Measurements from ENCODE around the gene MEIOC.

Gene MEIOC

GRCh38 chr17:44708401-44709263 lies 52.4 kb downstream of the MEIOC start, which contains the start of gene DBF4B:
DBF4B (plus strand) TSS chr17:44708665; CDS start chr17:44708821, 156 bp downstream.
- DNase-seq (ENCODE audit: low spot score), result peak; percentile 81

DNA sequence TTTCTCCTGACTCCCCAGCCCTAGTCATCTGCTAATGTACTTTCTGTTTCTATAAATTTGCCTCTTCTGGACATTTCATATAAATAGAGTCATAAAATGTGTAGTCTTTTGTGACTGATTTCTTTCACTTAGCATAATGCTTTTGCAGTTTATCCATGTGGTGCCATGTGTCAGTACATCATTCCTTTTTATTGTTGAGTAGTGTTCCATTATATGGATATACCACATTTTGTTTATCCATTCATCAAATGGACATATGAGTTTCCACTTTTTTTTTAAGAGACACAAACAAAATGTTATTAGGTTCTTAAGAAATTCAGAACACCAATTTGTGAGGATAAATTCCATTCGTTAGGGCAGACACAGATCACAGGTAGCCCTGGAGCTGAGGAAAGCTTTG lies 63.2 kb downstream of the MEIOC start:
- DNase-seq (ENCODE audit: low spot score), result no peak

DNA sequence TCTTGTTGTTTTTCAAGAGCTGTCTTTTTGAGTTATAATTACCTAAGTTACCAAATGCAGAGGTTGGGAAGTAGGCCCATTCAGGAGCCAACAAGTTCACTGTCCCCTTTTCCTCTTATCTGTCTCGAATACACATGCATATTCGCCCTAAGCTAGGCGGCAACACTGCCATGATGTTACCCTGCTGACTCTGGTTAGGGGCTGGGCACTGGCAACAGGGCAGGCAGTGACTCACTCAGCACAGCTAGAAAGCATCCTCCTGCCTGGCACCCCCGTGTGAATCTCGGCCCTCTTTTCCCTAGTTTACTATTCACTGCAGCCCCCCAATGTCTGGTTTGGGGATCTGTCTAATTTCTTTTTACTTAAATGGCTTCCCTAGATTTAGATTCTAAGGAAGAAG lies 66.0 kb downstream of the MEIOC start:
- no peak for DNase-seq (ENCODE audit: low spot score)

All from HuH-7.5 (cell line).